ENCODE measurements around the gene ZFAND2A.
"Not testable (repeated sequence)": the region's sequence is repeated elsewhere in the genome, so short reads cannot be mapped to it uniquely, and the experiment has no call there.

Gene ZFAND2A

DNA sequence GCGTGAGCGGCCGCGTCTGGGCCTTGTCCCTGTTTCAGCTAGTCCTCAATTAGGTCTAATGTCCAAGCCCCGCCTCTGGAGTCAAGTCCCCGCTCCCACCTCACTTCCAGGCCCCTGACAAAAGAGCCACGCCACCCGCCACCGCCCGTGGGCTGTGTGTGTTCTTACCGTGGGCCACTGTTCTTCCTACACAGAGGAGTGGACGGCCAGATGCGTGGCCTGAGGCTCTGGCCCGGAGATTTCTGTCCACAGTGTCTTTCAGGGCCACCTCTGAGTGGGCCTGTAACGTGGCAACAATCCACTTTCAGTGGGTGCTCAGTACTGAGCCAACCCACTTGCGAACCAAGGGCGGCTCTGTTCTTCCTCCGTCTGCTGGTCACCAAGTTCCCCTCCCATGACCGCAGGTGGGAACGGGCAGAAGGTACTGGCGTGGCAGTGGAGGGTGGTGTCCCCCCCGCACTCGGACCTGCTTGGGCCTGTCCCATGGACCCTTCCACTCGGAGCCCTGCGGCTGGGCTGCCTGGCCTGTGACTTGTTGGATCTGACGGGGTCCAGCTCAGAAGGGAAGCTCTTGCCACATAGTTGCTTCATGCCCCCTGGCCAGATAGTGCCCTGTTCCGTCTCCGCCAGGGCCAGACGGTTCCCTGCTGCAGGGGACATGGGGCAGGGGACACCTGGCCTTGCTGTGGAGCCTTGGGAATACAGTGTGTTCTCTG lies 15.0 kb upstream of the ZFAND2A start:
- no peak for DNase-seq (ENCODE audit: low spot score)

DNA sequence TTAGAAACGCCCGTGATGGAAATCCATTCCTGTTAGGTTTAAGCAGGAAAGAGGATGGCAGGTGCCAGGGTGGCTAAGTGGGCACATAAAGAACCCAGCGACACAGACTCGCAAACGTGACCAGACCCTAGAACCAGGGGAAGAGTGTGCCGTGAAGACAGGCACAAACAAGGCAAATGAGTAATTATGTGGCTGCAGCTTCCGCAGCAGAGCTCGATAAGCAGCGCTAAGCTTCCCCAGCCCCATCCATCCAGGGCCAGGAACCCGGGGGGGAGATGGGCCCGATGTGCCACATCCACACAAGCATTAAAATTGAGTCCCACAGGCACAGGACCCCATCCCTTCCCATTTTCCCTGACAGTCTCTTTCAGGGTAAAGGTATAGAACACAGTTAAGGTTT lies 14.0 kb upstream of the ZFAND2A start:
- no peak for DNase-seq (ENCODE audit: low spot score)

GRCh38 chr7:1172666-1173523 lies 12.9 kb upstream of the ZFAND2A start:
- DNase-seq (ENCODE audit: low spot score): no peak

DNA sequence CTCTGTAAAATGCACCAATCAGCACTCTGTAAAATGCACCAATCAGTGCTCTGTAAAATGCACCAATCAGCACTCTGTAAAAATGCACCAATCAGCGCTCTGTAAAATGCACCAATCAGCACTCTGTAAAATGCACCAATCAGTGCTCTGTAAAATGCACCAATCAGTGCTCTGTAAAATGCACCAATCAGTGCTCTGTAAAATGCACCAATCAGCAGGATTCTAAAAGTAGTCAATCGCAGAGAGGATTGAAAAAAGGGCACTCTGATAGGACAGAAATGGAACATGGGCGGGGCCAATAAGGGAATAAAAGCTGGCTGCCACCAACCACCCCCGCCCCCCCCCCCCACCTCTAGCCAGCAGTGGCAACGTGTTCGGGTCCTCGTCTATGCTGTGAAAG lies 11.5 kb upstream of the ZFAND2A start:
- DNase-seq (ENCODE audit: low spot score): not testable (repeated sequence)

- no peak for DNase-seq (ENCODE audit: low spot score)
These were observed 10.9 kb upstream of the ZFAND2A start for GRCh38 chr7:1170741-1171501.

DNA sequence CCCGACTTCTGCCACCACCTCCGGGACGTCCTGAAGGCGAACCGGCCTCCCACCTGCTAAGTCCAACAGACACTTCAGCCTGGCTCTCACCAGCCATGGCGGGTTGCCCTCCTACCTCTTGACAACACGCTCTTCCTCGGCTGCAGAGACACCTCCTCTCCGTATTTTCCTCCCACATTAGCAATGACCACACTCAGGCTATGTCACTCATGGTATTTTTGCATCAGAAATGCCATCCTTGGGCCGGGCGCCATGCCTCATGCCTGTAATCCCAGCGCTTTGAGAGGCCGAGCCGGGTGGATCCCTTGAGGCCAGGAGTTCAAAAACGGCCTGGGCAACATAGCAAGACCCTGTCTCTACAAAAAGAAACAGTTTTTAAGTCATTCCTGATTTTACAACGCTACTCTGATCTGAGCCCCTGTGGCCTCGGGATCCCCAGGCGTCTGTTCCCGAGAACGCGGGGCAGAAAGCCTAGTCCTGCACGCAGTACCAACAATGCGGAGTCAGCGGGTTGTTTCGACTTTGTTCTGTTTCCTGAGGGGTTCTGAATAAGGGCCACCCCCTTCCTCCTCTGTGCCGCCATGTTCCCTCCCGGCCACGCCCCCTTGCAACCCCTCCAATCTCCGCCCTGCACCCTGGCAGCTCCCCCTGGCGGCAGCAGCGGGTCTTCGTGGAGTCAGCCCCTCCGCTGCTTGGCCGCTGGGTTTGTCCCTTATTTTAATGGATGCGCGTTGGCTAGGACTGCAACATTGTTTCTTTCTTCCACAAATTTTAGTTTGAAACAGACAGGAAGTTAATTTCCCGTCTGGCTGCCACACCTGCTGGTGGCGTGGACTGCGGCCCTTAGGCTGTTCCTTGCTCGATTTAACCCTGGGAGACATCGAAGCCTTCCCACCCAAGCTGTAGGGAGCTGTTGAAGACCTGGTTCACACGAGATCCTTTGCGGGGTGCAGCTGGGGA lies 9.7 kb upstream of the ZFAND2A start:
- DNase-seq (ENCODE audit: low spot score): peak; percentile 90

DNA sequence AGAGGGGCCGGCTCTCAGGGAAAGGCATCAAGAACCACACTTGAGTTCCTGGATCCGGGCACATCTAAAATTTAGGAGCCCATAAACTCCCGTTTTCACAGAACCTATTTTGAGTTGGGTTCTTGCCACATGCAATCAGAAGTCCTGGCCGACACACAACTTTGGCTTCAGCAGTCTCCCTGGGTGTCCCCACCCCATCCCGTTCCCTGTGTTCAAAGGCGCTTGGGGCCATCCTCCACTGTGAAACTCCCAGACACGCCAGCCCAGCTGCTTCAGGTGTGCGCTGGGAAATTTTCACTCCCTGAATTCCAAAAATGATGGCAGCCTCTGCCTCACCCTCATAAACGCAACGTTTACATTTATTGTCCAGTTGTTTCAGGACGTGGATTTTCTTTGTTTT lies 8.4 kb upstream of the ZFAND2A start:
- DNase-seq (ENCODE audit: low spot score): no peak

DNA sequence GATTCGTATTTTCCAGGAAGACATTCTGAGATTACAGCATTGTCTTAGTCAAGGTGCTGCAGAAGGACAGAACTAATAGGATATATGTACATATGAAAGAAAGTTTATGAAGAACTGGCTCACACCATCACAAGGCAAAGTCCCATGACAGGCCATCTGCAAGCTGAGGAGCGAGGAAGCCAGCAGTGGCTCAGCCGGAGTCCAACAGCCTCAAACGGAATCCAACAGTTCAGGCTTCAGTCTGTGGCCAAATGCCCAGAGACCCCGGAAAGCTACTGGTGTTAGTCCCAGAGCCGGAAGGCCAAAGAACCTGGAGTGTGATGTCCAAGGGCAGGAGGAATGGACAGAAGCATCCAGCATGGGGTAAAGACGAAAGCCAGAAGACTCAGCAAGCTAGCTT lies 4.4 kb upstream of the ZFAND2A start:
- no peak for DNase-seq (ENCODE audit: low spot score)

- DNase-seq (ENCODE audit: low spot score): no peak
These were observed 3.1 kb upstream of the ZFAND2A start for GRCh38 chr7:1163121-1163520.

GRCh38 chr7:1160670-1161021 lies 650 bp upstream of the ZFAND2A start:
- DNase-seq (ENCODE audit: low spot score): peak; percentile 47

GRCh38 chr7:1159231-1159630 lies 765 bp downstream of the ZFAND2A start:
- DNase-seq (ENCODE audit: low spot score): not testable (repeated sequence)

- DNase-seq (ENCODE audit: low spot score): no peak
These were observed 1.5 kb downstream of the ZFAND2A start for GRCh38 chr7:1158203-1159126.

GRCh38 chr7:1156782-1157535 lies 3.0 kb downstream of the ZFAND2A start:
- DNase-seq (ENCODE audit: low spot score): peak; percentile 61

- not testable (repeated sequence) for DNase-seq (ENCODE audit: low spot score)
These were observed 3.9 kb downstream of the ZFAND2A start for GRCh38 chr7:1155818-1156781.

DNA sequence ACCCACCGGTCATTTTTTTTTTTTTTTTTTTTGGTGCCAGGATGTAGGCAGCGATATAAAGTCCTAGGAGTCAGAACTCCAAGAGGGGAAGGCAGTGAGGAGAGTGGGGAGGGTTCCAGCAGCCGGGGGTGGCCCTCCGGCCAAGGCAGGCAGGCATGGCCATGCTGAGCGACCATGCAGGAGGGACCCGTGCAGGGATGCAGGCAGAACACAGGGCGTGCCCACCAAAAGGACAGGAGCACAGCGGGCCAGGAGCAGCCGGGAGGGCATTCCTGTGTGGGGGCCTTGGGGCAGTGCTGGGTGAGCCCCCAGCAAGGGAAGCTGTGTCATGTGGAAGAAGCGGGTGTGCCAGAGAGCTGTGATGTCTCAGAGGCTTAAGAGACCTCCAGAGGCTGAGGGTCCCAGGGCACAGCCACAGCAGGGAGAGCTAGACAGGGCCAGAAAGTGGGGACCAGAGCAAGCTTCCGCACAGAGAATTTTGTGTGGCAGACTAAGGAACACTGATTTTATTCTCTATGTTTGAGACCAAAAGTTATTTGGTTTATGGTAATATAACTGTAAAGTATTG lies 5.7 kb downstream of the ZFAND2A start:
- no peak for DNase-seq (ENCODE audit: low spot score)

DNA sequence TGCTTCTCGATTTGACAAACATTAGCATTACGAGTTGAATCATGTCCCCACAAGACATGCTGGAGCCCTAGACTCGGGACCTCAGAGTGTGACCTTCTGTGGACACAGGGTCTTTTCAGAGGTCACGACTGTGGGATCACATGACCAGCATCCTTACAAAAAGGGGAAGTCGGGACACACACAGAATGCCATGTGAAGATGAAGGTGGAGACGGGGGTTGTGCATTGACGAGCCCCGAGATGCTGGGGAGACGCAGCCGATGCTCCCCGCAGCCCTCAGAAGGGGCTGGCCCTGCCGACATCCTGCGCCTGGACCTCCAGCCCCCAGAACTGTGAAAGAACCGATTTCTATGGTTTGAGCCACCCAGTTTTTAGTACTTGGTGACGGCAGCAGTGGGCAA lies 7.5 kb downstream of the ZFAND2A start:
- no peak for DNase-seq (ENCODE audit: low spot score)

- no peak for DNase-seq (ENCODE audit: low spot score)
These were observed 8.2 kb downstream of the ZFAND2A start for GRCh38 chr7:1151653-1152425.

All from LoVo (cell line).